GM12892 (cell line): ENCODE results near the gene TOMM22.

Experiments used
- DNase-seq: peaks from one replicate; pipeline ENCODE4 v3.0.0; 2011; ENCODE audit not compliant: insufficient read length
- FAIRE-seq: peaks from 2 replicates; lab custom pipeline; 2011; peaks lifted over from hg19 to GRCh38; lab: Jason Lieb, UNC
- POLR2A ChIP-seq: IDR thresholded peaks from 2 replicates; pipeline ENCODE4 v1.6.1; 2011; ENCODE audit warnings: low read depth, low read length, control low read depth
- POLR2AphosphoS5 ChIP-seq: IDR thresholded peaks from 2 replicates; pipeline ENCODE4 v1.6.1; 2011; ENCODE audit warnings: low read depth, low read length, control low read depth
- TAF1 ChIP-seq: IDR thresholded peaks from 2 replicates; pipeline ENCODE4 v1.6.1; 2011; ENCODE audit warnings: low read depth, mild to moderate bottlenecking, control low read depth, low read length, borderline replicate concordance

Gene TOMM22

GRCh38 chr22:38698407-38699094, 16.8 kb downstream of the TOMM22 start:
- DNase-seq (no peak), FAIRE-seq (no peak)
- no peak for TF ChIP-seq POLR2AphosphoS5
- TF ChIP-seq POLR2A: no peak
- no peak for TF ChIP-seq TAF1

GRCh38 chr22:38699143-38699542, 17.4 kb downstream of the TOMM22 start:
- DNase-seq: no peak
- FAIRE-seq: no peak

GRCh38 chr22:38699784-38700183, 18.0 kb downstream of the TOMM22 start:
- DNase-seq: no peak
- TF ChIP-seq POLR2A (no peak), TAF1 (no peak), POLR2AphosphoS5 (no peak)
- peak; percentile 30 for FAIRE-seq

More at GRCh38 chr22:38699143-38699542, 17.4 kb downstream of the TOMM22 start:
- TF ChIP-seq POLR2A (no peak), POLR2AphosphoS5 (no peak)

GRCh38 chr22:38700270-38700788, 18.6 kb downstream of the TOMM22 start:
- no peak for DNase-seq
- peak; percentile 24 for FAIRE-seq
- TF ChIP-seq TAF1 (no peak), POLR2AphosphoS5 (no peak), POLR2A (no peak)

GRCh38 chr22:38700789-38701628, 19.3 kb downstream of the TOMM22 start, which contains the start of gene JOSD1:
TSS of gene JOSD1 (minus strand) at chr22:38700943. CDS start at chr22:38699987, 956 bp downstream.
- peak; percentile 88 for DNase-seq
- FAIRE-seq: peak; percentile 96
- TF ChIP-seq POLR2A (peak; percentile 85), TAF1 (peak; percentile 51), POLR2AphosphoS5 (peak; percentile 80)

- DNase-seq: no peak
- no peak for FAIRE-seq
- TF ChIP-seq TAF1 (no peak), POLR2A (no peak), POLR2AphosphoS5 (no peak)
These were observed 23.0 kb downstream of the TOMM22 start for GRCh38 chr22:38704654-38705234.

- TF ChIP-seq TAF1 (peak; percentile 90), POLR2AphosphoS5 (peak; percentile 68), POLR2A (peak; percentile 86)
- FAIRE-seq: peak; percentile 99
- DNase-seq: peak; percentile 81
These were observed 23.7 kb downstream of the TOMM22 start, which contains the start of gene GTPBP1 for GRCh38 chr22:38705235-38706100. TSS of gene GTPBP1 (plus strand) at chr22:38705944. CDS start at chr22:38705956, 12 bp downstream.

GRCh38 chr22:38706101-38706900, 24.5 kb downstream of the TOMM22 start:
- no peak for DNase-seq
- FAIRE-seq: no peak
- TF ChIP-seq TAF1: no peak
- TF ChIP-seq POLR2A: peak; percentile 7; the same call in 1 of the 2 replicates

- FAIRE-seq (no peak), DNase-seq (no peak)
- TF ChIP-seq POLR2A (no peak), TAF1 (no peak), POLR2AphosphoS5 (no peak)
These were observed 25.1 kb downstream of the TOMM22 start for GRCh38 chr22:38706901-38707195.

GRCh38 chr22:38707346-38707745, 25.6 kb downstream of the TOMM22 start:
- DNase-seq (no peak), FAIRE-seq (peak; percentile 30)
- no peak for TF ChIP-seq POLR2AphosphoS5
- TF ChIP-seq TAF1: no peak
- TF ChIP-seq POLR2A: no peak

GRCh38 chr22:38707984-38708383, 26.2 kb downstream of the TOMM22 start:
- no peak for FAIRE-seq
- TF ChIP-seq TAF1: no peak
- no peak for TF ChIP-seq POLR2AphosphoS5
- no peak for TF ChIP-seq POLR2A
- DNase-seq: no peak
